ENCODE measurements around the gene KCNIP4.

The KCNIP4 gene

DNA sequence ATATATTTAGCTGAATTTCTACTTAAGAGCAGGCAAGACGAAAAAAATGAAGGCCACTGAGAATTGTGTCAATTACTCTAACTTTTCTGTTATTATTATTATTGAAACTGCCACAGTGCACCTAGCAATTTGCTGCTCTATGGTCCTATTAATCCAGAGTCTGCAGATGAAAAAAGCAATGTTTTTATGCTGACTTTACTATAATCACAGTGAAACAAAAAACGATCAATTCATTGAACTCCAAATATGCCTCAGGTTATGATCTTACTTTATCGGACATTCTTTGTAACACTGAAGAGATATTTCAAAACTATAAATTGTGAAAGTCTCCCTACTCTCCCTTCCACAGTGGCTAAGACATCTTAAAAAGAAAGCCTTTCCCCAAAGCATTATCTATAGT, 474.4 kb downstream of the KCNIP4 start:
- no peak for DNase-seq (ENCODE audit: low read depth in 1 of 2, low spot score in 1 of 2)

DNA sequence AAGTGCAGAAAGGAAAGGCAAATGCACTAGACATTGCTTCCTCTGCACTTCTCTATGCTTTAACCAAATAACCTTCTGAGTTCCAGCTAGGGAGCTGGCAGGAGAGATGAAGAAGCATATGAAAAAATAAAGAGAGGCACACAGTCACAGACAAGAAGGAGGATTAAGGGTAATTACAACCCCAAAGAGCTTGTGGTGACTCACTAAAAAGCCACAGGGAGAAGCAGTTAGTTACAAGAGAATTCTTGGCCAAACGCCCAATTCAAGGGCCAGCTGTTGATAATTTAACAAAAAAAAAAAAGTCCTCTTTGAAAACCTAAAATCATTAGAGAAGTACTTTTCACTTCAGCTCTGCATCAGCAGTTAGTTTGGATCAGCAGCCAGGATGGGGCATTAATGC, 478.0 kb downstream of the KCNIP4 start:
- no peak for DNase-seq (ENCODE audit: low read depth in 1 of 2, low spot score in 1 of 2)

DNA sequence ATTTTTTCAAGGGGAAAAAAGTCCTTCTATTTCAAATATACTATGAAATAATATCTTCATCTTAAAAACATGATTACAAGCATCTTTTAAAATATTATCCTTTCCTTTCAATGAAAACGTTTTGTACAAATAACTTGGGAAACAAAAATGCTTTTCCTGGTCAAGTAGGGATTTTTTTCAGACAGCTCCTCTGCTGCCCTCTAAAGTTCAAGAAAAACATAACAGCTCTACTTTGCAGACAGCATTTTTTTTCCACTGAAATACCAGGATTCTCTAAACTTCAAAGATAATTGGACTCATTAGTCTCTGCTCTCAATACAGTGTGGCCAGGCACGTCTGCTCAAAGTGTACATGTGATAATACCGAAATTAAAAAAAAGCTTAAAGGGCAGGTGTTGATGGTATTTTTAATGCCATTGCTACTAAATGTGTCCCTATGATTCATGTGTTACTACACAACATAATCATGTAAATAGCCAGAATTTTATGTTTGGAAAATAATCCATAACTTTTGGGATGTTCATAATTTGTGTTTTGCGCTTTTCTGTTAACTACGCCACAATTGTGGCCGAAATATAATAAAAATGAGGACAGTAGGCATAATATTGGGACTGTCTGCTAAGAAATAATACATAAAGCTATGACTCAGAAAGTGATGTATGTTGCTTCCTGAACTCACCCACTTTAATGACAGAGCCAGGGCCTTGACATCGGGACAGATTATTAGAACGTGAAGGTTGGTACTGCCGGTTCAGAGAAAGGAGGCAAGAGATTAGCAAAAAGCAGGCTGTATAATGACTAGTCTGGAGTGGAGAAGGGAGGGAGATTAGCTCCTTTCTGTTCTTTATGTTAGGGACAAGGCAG, 478.9 kb downstream of the KCNIP4 start:
- no peak for DNase-seq (ENCODE audit: low read depth in 1 of 2, low spot score in 1 of 2)

DNA sequence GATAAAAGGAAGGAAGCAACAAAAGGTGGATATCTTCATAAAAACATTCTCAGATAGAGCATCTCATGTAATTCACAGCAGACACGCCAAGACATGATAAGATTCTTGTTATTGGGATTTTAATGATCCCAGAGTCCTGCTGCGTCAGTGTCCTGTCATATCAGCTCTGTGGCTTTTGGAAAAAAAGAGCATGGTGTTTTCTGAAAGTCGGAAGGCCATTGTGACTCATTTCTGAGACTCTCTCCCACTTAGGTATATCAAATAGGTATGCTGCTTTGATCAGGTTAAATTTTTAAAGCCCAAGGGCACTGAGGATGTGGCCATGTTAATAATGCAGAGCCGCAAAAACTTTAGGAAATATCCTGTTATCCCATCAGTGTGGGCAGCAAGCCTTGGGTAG, 481.0 kb downstream of the KCNIP4 start:
- no peak for DNase-seq (ENCODE audit: low read depth in 1 of 2, low spot score in 1 of 2)

DNA sequence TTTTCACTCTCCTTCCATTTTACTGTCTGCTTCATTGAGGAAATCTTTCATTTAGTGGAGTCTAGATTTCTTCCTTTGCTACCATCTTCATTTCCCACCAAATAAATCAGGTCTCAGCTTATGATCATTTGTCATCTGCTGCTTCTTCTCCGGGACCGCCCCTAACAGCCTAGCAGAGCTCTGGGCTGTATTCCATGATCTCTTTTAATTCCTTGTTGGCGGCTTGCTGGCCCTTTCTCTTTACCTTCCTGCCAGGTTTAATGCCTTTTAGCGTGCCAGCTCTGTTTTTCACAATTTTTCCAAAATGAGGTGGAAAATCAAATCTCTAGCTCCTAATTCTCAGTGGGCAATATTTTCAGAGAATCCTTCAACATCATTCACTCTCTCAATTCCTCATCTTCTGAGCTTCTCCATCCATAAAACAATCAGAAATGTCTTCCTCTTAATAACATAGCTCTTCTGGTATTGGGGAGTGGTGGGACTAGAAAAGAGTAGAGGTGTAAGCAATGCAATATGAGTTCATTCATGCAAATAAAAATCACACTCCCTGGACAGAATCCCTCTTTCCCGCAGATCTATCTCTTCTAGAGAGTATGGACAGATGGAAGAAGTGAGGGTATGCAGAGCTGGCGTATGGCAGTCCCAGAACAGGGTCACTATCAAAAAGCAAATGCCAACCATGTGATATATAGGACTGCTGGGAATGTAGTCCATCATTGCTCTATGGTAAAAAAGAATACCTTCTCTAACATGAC, 491.3 kb downstream of the KCNIP4 start:
- no peak for DNase-seq (ENCODE audit: low read depth in 1 of 2, low spot score in 1 of 2)

DNA sequence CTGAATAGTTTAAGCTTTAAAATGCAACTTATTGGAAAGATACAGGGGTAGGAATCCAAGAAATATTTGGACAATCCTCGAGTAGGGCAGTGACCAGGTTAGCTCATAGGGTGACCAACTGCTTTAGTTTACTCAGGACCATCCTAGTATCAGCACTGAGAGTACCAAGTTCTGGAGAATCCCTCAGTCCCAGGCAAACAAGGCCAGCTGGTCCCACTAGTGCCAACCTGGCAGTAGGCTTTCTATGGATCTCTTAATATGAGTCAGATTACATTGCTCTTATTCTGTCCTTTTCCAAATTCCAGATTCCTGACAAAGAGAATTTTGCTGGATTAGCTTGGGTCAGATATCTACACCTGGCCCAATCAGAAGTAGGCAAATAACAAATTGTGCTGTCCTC, 493.7 kb downstream of the KCNIP4 start:
- DNase-seq (ENCODE audit: low read depth in 1 of 2, low spot score in 1 of 2): no peak

DNA sequence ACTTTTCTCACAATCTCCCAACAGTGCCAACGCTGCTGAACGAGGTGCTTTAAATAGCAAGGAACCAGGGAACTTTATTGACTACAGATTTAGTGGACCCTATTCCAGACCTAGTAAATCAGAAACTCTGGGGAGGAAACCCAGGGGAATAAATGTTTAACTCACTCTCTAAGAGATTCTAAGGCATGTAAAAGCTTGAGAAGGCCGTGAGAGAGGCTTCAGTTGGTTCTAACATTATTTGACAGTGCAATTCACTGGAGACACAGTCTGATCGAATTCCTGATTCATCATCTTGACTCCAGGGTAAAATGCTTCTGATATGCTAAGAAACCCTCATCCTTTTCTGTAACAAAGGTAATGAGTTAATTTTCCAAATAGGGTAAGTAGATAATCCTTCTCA, 494.4 kb downstream of the KCNIP4 start:
- DNase-seq (ENCODE audit: low read depth in 1 of 2, low spot score in 1 of 2): no peak

DNA sequence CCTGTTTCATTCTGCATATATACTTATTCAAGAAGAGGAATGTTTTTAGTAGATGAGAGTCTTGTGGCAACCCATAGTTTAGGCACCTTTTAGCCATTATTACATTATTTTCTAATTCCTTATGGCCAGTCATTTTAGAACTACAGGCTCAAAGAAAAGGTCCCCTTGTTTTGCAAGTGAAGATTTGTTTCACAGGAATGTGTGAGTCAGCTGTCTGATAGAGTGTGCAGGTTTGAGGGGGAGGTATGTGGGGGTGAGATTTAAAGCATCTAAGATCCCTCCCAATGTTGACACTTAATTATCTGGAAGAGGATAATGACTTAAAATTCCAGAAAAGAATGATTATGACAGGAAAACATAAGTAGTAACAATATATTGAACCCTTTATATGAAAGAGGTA, 495.6 kb downstream of the KCNIP4 start:
- no peak for DNase-seq (ENCODE audit: low read depth in 1 of 2, low spot score in 1 of 2)

DNA sequence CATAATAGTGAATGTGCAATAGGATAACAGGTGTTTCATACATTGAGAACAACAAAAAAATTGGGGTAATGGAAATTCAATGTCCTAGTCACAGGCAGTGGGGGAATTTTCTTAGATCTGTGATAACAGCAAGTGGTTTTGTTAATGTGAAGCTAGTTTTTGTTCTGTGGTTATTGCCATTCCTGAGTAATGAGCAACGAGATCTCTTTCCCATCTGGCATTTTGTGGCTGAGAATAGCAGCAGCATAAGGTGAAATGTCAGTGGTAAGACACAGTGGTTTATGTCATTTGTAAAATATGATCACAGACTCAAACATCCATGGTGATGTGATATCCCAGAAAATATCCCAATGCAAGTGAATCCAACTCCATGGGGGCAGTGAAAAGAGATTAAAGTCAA, 497.5 kb downstream of the KCNIP4 start:
- DNase-seq (ENCODE audit: low read depth in 1 of 2, low spot score in 1 of 2): no peak

DNA sequence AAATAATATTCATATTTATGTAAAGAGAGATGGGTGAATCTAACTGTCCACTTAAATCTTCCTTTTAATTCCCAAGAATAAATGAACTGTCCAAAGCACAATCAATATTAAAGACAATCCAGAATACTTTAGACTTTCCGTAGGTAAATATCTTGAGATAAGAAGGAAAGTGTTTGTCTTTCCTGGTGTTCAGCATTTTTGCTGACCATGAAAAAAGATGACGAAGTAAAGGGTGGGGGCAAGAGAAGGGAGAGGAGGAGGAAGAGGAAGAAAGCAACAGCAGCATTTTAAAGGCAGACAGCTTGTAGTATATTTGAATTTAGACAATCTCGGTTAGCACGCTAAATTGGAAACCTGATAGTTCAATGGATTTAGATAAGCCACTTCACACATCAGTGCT, 498.2 kb downstream of the KCNIP4 start:
- DNase-seq (ENCODE audit: low read depth in 1 of 2, low spot score in 1 of 2): no peak

DNA sequence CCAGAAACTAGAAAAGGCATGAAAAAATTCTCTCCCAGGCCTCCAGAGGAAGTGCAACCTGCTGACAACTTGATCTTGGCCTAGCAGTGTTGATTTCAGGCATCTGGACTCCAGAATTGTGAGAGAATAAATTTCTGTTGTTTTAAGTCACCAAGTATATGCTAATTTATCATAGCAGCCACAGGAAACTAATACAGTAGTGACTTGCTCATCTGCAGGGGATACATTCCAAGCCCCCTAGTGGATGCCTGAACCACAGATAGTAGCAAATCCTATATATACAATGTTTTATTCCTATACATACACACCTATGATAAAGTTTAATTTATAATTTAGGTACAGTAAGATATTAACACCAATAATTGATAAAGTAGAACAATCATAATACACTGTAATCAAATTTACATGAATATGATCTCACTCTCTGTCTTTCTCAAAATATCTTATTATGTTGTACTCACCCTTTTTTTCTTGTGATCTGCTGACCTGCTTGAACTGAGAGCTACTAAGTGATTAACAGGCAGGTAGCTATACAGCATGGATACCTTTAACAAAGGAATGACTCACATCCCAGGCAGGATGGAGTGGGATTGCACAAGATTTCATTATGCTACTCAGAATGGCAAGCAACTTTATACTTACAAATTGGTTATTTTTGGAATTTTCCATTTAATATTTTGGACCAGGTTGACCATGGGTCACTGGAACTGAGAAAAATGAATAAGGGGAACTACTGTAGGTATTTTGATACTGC, 501.1 kb downstream of the KCNIP4 start:
- DNase-seq (ENCODE audit: low read depth in 1 of 2, low spot score in 1 of 2): no peak

DNA sequence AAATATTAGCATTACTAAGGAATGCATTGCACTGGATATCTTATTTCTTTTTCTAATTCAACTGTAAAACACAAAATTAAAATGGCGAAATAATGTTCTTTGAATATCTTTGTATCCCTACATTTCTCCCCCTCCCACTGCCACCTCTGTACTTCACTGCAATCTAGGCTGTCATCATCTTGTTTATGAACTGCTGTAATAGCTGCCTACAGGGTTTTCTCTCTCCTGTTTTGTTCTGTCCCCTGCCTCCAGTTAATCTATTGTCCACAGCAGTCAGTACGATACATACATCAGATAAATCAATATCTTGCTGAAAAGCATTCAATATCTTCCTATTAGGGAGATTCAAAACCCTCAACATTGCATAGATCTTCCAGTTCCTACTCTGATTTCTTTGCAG, 528.4 kb downstream of the KCNIP4 start:
- DNase-seq (ENCODE audit: low read depth in 1 of 2, low spot score in 1 of 2): no peak

DNA sequence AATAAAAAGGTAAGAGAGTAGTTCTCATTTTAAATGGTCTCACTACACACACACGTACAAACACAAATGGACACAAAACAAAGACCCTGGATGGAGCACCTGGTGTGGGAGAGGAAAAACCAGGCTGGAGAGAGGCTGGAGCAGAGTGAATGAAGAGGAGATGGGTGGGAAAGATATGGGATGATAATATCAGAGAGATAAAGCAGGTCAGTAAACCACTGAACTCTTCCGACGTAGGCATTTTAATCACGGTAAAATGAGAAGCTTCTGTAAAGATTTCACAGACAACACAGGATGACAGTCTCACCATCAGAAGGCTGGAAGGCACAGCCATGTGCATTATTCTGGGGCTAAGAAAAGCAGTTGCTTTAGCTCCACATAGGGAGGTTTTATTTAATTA, 532.8 kb downstream of the KCNIP4 start:
- no peak for DNase-seq (ENCODE audit: low read depth in 1 of 2, low spot score in 1 of 2)

DNA sequence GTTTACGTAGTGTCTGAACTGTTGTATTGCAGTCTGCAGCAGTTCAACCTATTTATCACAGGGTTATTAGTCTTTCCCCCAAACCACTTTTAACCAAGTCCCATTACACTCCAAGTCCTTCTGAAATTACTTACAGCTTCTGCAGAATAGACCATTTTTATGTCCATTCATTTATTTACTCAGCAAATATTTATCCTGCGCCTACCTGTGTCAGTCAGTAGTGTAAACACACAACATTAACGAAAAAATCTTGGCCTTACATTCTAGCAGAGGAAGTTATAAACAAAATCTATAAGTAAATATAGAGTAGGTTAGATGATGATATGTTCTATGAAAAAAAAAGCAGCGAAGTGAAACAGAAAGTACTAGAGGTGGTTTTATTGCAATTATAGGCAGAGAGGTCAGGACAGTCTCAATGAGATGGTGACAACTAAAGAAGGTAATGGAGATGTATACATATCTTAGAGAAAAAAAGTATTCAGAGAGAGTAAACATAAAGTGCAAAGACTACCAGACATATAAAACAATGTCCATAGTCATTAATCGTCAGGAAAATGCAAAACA, 534.7 kb downstream of the KCNIP4 start:
- DNase-seq (ENCODE audit: low read depth in 1 of 2, low spot score in 1 of 2): no peak

DNA sequence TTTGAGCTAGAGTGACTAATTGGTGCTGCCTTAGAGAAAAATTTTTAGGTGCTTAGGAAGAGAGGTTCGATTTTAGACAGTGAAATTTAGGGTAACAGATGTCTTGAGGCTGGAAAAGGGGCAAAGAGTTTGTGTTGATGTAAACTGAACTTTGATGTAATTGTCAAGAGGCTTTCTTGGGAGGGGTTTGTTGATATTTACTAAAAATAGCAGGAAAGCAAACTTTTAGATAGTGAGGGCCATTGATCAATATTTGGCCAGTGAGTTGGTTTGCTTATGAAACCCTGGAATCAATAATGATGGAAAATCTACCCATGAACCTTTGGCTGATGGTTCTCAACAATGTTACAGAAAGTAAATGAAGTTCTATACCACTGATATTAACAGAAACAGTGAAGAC, 537.5 kb downstream of the KCNIP4 start:
- DNase-seq (ENCODE audit: low read depth in 1 of 2, low spot score in 1 of 2): no peak

DNA sequence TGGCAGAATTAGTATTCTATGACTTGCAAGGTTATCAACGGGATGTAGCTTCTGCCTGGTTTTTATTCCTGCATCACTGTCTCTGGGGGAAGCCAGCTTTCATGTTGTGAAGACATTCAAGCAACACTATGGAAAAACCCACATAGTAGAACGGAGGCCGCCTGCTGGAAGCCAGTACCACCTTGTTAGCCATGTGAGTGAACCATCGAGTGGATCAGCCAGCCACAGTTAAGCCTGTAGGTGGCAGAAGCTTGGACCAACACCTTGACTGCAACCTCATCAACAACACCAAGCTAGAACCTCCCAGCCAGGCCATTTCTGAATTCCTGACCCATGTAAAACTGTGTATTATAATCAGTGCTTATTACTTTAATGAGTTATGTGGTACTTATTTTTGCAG, 538.2 kb downstream of the KCNIP4 start:
- no peak for DNase-seq (ENCODE audit: low read depth in 1 of 2, low spot score in 1 of 2)

DNA sequence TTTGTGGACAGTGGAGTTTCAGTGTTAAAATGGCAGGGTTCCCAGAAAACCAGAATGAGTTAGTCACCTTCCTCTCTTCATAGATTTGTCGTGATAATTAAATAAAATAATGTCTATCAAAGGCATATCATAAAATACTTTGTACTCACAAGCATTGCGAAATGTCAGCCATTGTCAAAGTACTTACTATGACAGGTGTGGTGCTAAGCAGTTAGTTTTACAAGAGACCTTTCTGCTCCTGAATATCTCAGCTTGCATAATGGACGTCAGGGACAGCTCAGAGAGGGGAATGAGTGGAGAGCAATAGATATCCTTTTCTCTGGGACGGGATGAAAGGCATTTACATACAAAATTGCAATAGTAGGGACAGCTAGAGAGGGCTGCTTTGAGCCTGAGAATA, 560.9 kb downstream of the KCNIP4 start:
- DNase-seq (ENCODE audit: low read depth in 1 of 2, low spot score in 1 of 2): no peak

DNA sequence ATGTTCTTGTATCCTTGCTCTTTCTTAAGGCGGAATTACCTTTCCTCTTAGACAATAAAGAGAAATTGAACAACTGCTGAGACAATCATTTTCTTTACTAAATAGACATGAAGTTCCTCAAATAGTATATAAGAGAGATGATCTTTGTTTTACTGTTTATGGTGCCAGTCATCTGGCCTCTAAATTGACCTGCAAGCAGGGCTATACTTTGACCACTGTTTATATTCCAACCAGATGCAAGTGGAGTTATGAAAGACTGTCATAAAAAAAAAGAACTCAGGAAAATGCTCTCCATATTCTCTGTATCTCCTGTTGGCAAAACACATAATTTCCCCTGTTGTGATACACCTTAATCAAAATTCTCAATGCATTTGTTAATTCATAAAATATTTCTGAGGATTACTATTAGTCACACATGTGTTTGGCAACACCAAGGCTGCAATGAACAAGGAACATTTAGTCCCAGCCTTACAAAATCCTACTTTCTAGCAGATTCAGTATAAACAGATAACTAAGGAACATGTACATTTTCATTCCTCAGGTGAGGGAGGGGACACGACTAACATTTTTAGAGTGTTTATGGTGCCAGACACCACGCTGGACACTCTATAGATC, 562.3 kb downstream of the KCNIP4 start:
- DNase-seq (ENCODE audit: low read depth in 1 of 2, low spot score in 1 of 2): no peak

DNA sequence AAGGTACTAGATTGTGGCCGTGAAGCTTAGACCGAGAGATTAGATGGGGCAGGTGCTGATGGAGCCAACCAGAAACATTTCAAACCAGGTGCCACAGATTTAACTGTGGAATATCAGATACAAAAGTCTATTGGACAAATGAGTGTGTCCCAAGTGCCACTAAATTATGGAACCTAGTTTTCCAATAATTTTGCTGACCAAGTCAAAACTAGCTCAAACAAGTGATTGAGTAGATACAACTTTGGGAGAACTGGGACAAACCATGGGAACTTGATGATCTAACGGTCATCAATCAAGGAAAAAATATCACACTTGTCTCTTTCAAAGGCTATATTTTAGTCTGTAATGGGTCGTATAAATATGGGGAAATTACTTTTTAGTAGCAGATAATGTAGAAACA, 562.9 kb downstream of the KCNIP4 start:
- DNase-seq (ENCODE audit: low read depth in 1 of 2, low spot score in 1 of 2): no peak

DNA sequence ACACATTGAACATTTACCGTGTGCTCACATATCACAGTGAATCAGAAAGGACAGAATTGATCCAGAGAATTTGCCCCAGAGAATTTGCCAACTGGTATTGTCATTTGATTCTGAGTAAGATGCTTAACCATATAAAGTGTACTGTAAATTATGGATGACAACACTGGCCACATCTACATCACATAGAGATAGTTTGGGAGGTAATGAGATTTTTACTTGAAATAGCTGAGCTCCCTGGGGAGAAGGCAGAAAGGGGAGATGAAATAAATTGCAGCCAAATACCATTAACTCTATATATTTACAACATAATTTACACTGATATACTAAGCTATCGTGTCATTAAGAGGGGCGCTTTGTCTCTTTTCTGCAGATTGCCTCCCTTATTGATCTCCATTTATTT, 564.0 kb downstream of the KCNIP4 start:
- DNase-seq (ENCODE audit: low read depth in 1 of 2, low spot score in 1 of 2): no peak

DNA sequence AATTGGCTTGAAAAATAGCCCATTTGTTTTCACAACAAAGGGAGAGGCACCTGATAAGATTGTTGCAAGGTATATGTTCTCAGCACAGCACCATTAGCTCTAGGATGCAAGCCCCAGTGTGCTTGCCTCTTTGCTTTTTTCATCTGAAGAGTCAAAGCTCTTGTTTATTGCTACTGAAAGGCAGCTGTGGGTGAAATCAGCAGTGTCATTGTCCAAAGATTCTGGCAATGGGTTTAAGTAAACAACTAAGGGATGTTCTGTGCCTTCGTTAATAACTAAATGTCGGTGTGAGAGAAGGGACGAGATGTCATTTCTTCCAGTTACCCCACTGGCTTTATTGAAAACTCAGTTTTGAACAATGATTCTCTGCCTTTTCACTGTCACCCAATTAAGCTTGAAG, 567.7 kb downstream of the KCNIP4 start:
- DNase-seq (ENCODE audit: low read depth in 1 of 2, low spot score in 1 of 2): no peak
